ENCODE data around the gene RORC. TPM values are rescaled to one million over a fixed set of nuclear protein-coding genes. Genes with fewer than 3 reads are reported as not detected.

The RORC gene
- total and polyA plus RNA-seq, 2 of the 8 experiments (the other 6 are each of a cell fraction or from before 2014, with no cell fraction given): 0.44 to 0.54 TPM

- Histone ChIP-seq H3K9me3 (ENCODE audit: insufficient read depth in 2 of 2, low read depth in 1 of 2, low read length in 1 of 2) (no peaks in the 10 kb centered on the region), H4K8ac (ENCODE audit: extremely low read depth, insufficient read depth, low read length) (no peak overlapping the region), H2BK20ac (ENCODE audit: low read length) (no peak overlapping the region), H4K5ac (ENCODE audit: insufficient read length, low read depth, low read length) (no peak overlapping the region), H4K20me1 (replicated peaks in 1 of 2; ENCODE audit: control insufficient read depth in 1 of 2, insufficient read depth in 2 of 2, low read length in 2 of 2) (no peaks in the 10 kb centered on the region), H3K27me3 (replicated peaks in 1 of 4; ENCODE audit: control insufficient read depth in 3 of 4, extremely low read depth in 1 of 4, insufficient read depth in 3 of 4, low read length in 3 of 4) (peaks cover 10 to 17% (median 16%) of the 10 kb centered on the region in 4 experiments), H2AFZ (ENCODE audit: low read length) (no peak overlapping the region), H3K79me1 (ENCODE audit: low read depth, low read length) (no peaks in the 10 kb centered on the region), H3K4me3 (ENCODE audit: extremely low read depth in 1 of 4, insufficient read depth in 2 of 4, low read depth in 3 of 4, low read length in 4 of 4) (no peak overlapping the region), H2BK15ac (ENCODE audit: low read length) (no peak overlapping the region), H3K18ac (ENCODE audit: extremely low read depth, low read length) (no peak overlapping the region), H2BK5ac (ENCODE audit: low read depth, low read length) (no peak overlapping the region), H3K56ac (replicated peaks; ENCODE audit: insufficient read length, low read depth, low read length) (no peak overlapping the region), H4K91ac (replicated peaks; ENCODE audit: insufficient read length, low read length) (no peak overlapping the region), H3K79me2 (ENCODE audit: control insufficient read depth in 1 of 2, insufficient read depth in 2 of 2, low read length in 2 of 2) (no peaks in the 10 kb centered on the region), H2BK12ac (ENCODE audit: low read depth, low read length) (no peak overlapping the region), H3K4me1 (replicated peaks in 1 of 4; ENCODE audit: control insufficient read depth in 3 of 4, insufficient read depth in 4 of 4, low read length in 3 of 4) (peaks cover 12 to 29% (median 21%) of the 10 kb centered on the region in 4 experiments), H3K36me3 (ENCODE audit: control insufficient read depth in 2 of 4, insufficient read depth in 4 of 4, low read length in 3 of 4) (no peaks in the 10 kb centered on the region), H3K23ac (ENCODE audit: insufficient read length) (no peak overlapping the region), H2BK120ac (replicated peaks; ENCODE audit: low read depth, low read length) (no peak overlapping the region), H3K23me2 (ENCODE audit: low read depth, low read length) (peaks cover 10% of the 10 kb centered on the region; the same call in 1 of the 2 replicates), H3K4me2 (ENCODE audit: insufficient read depth in 1 of 2, low read depth in 2 of 2, low read length in 2 of 2) (no peak overlapping the region), H3K14ac (ENCODE audit: insufficient read length) (no peak overlapping the region), H2AK5ac (ENCODE audit: low read depth, low read length) (no peak overlapping the region), H3K4ac (replicated peaks; ENCODE audit: insufficient read length, low read depth, low read length) (no peak overlapping the region), H3K27ac (ENCODE audit: low read depth, low read length) (no peak overlapping the region; the same call in 1 of the 2 replicates), H3K9ac (replicated peaks in 1 of 4; ENCODE audit: extremely low read depth in 1 of 4, low read depth in 3 of 4, low read length in 3 of 4) (no peak overlapping the region)
- DNase-seq (ENCODE audit: low read depth in 1 of 2, low spot score in 2 of 2) (no peak), FAIRE-seq (no peak)
- ChIA-PET POLR2A (ENCODE audit: partially characterized antibody) (no interaction called here), CTCF (ENCODE audit: partially characterized antibody) (interaction anchor here (0.7 to 2.0 kb wide), 11 partner anchors 25 to 298 kb away, joined by 3 to 8 read pairs (median 4); partner anchors contain the start of genes MRPL9 and RIIAD1)
- 91% methylated on average over 4 of the region's 8 CpGs; no CpG with 5 or more reads in 1 of the 2 experiments for WGBS, 2 experiments (ENCODE audit: extremely low coverage in 1 of 2, insufficient coverage in 1 of 2, insufficient read length in 1 of 2, insufficient replicate concordance in 2 of 2, low coverage in 1 of 2, low lambda C conversion rate in 2 of 2, missing lambda C conversion rate in 1 of 2)
- TF ChIP-seq, protein P1, sequence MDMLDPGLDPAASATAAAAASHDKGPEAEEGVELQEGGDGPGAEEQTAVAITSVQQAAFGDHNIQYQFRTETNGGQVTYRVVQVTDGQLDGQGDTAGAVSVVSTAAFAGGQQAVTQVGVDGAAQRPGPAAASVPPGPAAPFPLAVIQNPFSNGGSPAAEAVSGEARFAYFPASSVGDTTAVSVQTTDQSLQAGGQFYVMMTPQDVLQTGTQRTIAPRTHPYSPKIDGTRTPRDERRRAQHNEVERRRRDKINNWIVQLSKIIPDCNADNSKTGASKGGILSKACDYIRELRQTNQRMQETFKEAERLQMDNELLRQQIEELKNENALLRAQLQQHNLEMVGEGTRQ (IDR thresholded peaks at IDR 0.05; ENCODE audit: low read length): no peak
- TF ChIP-seq GABPA (IDR thresholded peaks at IDR 0.05; ENCODE audit: borderline replicate concordance, insufficient read depth, low read length) (no peak), KDM5A (IDR thresholded peaks at IDR 0.05; ENCODE audit: low read length) (no peak), KDM1A (IDR thresholded peaks at IDR 0.05; ENCODE audit: borderline replicate concordance, low read length) (no peak), GTF2F1 (IDR thresholded peaks at IDR 0.05; ENCODE audit: borderline replicate concordance, low read depth, low read length) (no peak), POU5F1 (IDR thresholded peaks at IDR 0.05; ENCODE audit: low read depth, low read length) (no peak), POLR2AphosphoS5 (IDR thresholded peaks at IDR 0.05; ENCODE audit: low read depth, low read length) (no peak), POLR2A (IDR thresholded peaks at IDR 0.05; ENCODE audit: control extremely low read depth in 1 of 2, low read depth in 2 of 2, low read length in 2 of 2) (no peak), SP1 (IDR thresholded peaks at IDR 0.05; ENCODE audit: low read depth, low read length) (no peak), RAD21 (IDR thresholded peaks at IDR 0.05 in 1 of 2, conservative IDR thresholded peaks at IDR 0.05 in 1 of 2; ENCODE audit: low read depth in 2 of 2, low read length in 2 of 2) (no peak), MAFK (IDR thresholded peaks at IDR 0.05; ENCODE audit: low read depth, low read length) (no peak)
Observed at GRCh38 chr1:151833172-151833900, 1.7 kb upstream of the RORC start.

Data from H1 (cell line).